ENCODE results near the gene KCNIP3. TPM values are rescaled to one million over a fixed set of nuclear protein-coding genes. Genes with fewer than 3 reads are reported as not detected.

KCNIP3 gene
- polyA plus RNA-seq, 1 of the 3 experiments (the other 2 are of a cell fraction): 0.97 TPM

GRCh38 chr2:95278637-95279225 is 18.4 kb upstream of the KCNIP3 start:
- DNase-seq: no peak
- no peaks in the 10 kb centered on the region for H3K27me3 ChIP-seq (ENCODE audit: insufficient read depth)
- H2AFZ ChIP-seq (ENCODE audit: low read depth): no peak overlapping the region
- no peak overlapping the region for H3K27ac ChIP-seq (ENCODE audit: low read depth in 2 of 2, low read length in 1 of 2)
- no peaks in the 10 kb centered on the region for H3K79me2 ChIP-seq (ENCODE audit: insufficient read depth)
- ChIA-PET CTCF (interaction anchor here (1.3 to 1.5 kb wide), 2 partner anchors 17 to 47 kb away, joined by 3 to 4 read pairs; no protein-coding TSS in a partner anchor), POLR2A (no interaction called here)
- H3K4me3 ChIP-seq (ENCODE audit: low read depth in 2 of 2, low read length in 1 of 2): no peak overlapping the region
- no peaks in the 10 kb centered on the region for H3K9me3 ChIP-seq
- H4K20me1 ChIP-seq (ENCODE audit: insufficient read depth): no peaks in the 10 kb centered on the region
- TF ChIP-seq, protein P1, sequence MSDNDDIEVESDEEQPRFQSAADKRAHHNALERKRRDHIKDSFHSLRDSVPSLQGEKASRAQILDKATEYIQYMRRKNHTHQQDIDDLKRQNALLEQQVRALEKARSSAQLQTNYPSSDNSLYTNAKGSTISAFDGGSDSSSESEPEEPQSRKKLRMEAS (IDR thresholded peaks at IDR 0.05; ENCODE audit: low read depth): no peak
- TF ChIP-seq TCF12 (IDR thresholded peaks at IDR 0.05) (no peak), JUND (IDR thresholded peaks at IDR 0.05) (no peak), RFX5 (IDR thresholded peaks at IDR 0.05; ENCODE audit: low read length) (no peak), RAD21 (IDR thresholded peaks at IDR 0.05; ENCODE audit: low read length) (no peak), SMC3 (IDR thresholded peaks at IDR 0.05; ENCODE audit: low read depth, low read length) (no peak), YY1 (IDR thresholded peaks at IDR 0.05; ENCODE audit: low read depth) (no peak), MXI1 (IDR thresholded peaks at IDR 0.05; ENCODE audit: low read depth, low read length) (no peak), EP300 (IDR thresholded peaks at IDR 0.05; ENCODE audit: borderline replicate concordance in 1 of 2, low read depth in 1 of 2, low read length in 1 of 2) (no peak), EZH2phosphoT487 (IDR thresholded peaks at IDR 0.05; ENCODE audit: borderline replicate concordance, low read depth) (no peak)
- no peaks in the 10 kb centered on the region for H3K4me1 ChIP-seq (ENCODE audit: control insufficient read depth in 1 of 2, insufficient read depth in 2 of 2, low read depth in 1 of 2, low read length in 1 of 2)
- no peak overlapping the region for H3K4me2 ChIP-seq
- WGBS (ENCODE audit: low lambda C conversion rate): 70% methylated on average over 5 of the region's 12 CpGs
- no peaks in the 10 kb centered on the region for H3K9me2 ChIP-seq
- H3F3A ChIP-seq (replicated peaks; ENCODE audit: insufficient read depth): no peaks in the 10 kb centered on the region
- no peak overlapping the region for H3K9ac ChIP-seq
- H3K36me3 ChIP-seq (replicated peaks in 1 of 2; ENCODE audit: control insufficient read depth in 1 of 2, insufficient read depth in 2 of 2, low read length in 1 of 2): no peaks in the 10 kb centered on the region

- Histone ChIP-seq H3K27me3 (ENCODE audit: insufficient read depth) (no peaks in the 10 kb centered on the region), H2AFZ (ENCODE audit: low read depth) (no peak overlapping the region), H3K9ac (no peak overlapping the region), H3K79me2 (ENCODE audit: insufficient read depth) (no peaks in the 10 kb centered on the region), H3K4me2 (no peak overlapping the region), H3K4me1 (ENCODE audit: control insufficient read depth in 1 of 2, insufficient read depth in 2 of 2, low read depth in 1 of 2, low read length in 1 of 2) (no peaks in the 10 kb centered on the region), H3K9me3 (no peaks in the 10 kb centered on the region), H3K9me2 (no peaks in the 10 kb centered on the region), H3F3A (replicated peaks; ENCODE audit: insufficient read depth) (no peaks in the 10 kb centered on the region), H3K4me3 (ENCODE audit: low read depth in 2 of 2, low read length in 1 of 2) (no peak overlapping the region), H4K20me1 (ENCODE audit: insufficient read depth) (no peaks in the 10 kb centered on the region), H3K27ac (ENCODE audit: low read depth in 2 of 2, low read length in 1 of 2) (no peak overlapping the region), H3K36me3 (replicated peaks in 1 of 2; ENCODE audit: control insufficient read depth in 1 of 2, insufficient read depth in 2 of 2, low read length in 1 of 2) (no peaks in the 10 kb centered on the region)
- DNase-seq: no peak
- no peak for TF ChIP-seq EZH2phosphoT487 (IDR thresholded peaks at IDR 0.05; ENCODE audit: borderline replicate concordance, low read depth)
- 75% methylated on average over 11 of the region's 19 CpGs for WGBS (ENCODE audit: low lambda C conversion rate)
- ChIA-PET POLR2A (no interaction called here), CTCF (interaction anchor here (1.3 kb wide), 1 partner anchor 48 kb away, joined by 4 read pairs; no protein-coding TSS in a partner anchor)
These were observed 17.6 kb upstream of the KCNIP3 start for GRCh38 chr2:95279435-95280035.

DNA sequence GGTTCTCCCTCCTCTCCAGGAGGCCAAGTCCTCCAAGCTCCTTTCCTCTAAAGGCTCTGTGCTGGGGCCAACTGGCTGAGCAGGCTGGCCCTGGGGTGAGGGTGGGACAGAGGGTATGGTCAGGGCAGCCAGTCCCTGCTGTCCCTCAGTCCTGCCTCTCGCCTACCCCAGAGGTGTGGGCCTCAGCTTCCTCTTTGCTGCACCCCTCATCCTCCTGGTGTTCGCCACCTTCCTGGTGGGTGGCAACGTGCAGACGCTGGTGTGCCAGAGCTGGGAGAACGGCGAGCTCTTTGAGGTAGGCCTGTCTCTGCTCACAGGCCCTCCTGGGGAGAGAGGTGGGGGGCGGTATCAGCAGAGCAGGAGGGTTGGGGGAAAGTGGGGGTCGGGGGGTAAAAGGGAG is 16.1 kb upstream of the KCNIP3 start:
- Histone ChIP-seq H2AFZ (ENCODE audit: low read depth) (no peak overlapping the region), H3K9me2 (no peaks in the 10 kb centered on the region), H3F3A (replicated peaks; ENCODE audit: insufficient read depth) (no peaks in the 10 kb centered on the region), H3K4me3 (ENCODE audit: low read depth in 2 of 2, low read length in 1 of 2) (no peak overlapping the region), H3K9ac (no peak overlapping the region), H3K27ac (ENCODE audit: low read depth in 2 of 2, low read length in 1 of 2) (no peak overlapping the region), H3K27me3 (ENCODE audit: insufficient read depth) (no peaks in the 10 kb centered on the region), H3K9me3 (no peaks in the 10 kb centered on the region), H3K4me2 (no peak overlapping the region), H3K79me2 (ENCODE audit: insufficient read depth) (no peaks in the 10 kb centered on the region), H3K36me3 (replicated peaks in 1 of 2; ENCODE audit: control insufficient read depth in 1 of 2, insufficient read depth in 2 of 2, low read length in 1 of 2) (no peaks in the 10 kb centered on the region), H4K20me1 (ENCODE audit: insufficient read depth) (no peaks in the 10 kb centered on the region), H3K4me1 (ENCODE audit: control insufficient read depth in 1 of 2, insufficient read depth in 2 of 2, low read depth in 1 of 2, low read length in 1 of 2) (no peaks in the 10 kb centered on the region)
- no peak for DNase-seq
- CTCF ChIA-PET: interaction anchor here (1.4 kb wide), 1 partner anchor 50 kb away, joined by 4 read pairs; no protein-coding TSS in a partner anchor
- POLR2A ChIA-PET: no interaction called here
- 61% methylated on average over 8 of the region's 8 CpGs for WGBS (ENCODE audit: low lambda C conversion rate)
- no peak for TF ChIP-seq SIN3A (IDR thresholded peaks at IDR 0.05; ENCODE audit: borderline replicate concordance, low read depth, low read length)
- TF ChIP-seq MXI1 (IDR thresholded peaks at IDR 0.05; ENCODE audit: low read depth, low read length): no peak
- TF ChIP-seq ZBTB33 (IDR thresholded peaks at IDR 0.05; ENCODE audit: borderline replicate concordance, low read depth): no peak
- TF ChIP-seq FOSL2 (IDR thresholded peaks at IDR 0.05; ENCODE audit: borderline replicate concordance, low read depth): no peak
- TF ChIP-seq CHD2 (IDR thresholded peaks at IDR 0.05; ENCODE audit: low read length, partially characterized antibody): no peak
- TF ChIP-seq RAD21 (IDR thresholded peaks at IDR 0.05; ENCODE audit: low read length): no peak
- no peak for TF ChIP-seq NRF1 (IDR thresholded peaks at IDR 0.05; ENCODE audit: low read depth, low read length)
- TF ChIP-seq USF1 (IDR thresholded peaks at IDR 0.05; ENCODE audit: borderline replicate concordance, low read depth): no peak
- no peak for TF ChIP-seq RCOR1 (IDR thresholded peaks at IDR 0.05; ENCODE audit: low read length)
- no peak for TF ChIP-seq POLR2AphosphoS5 (IDR thresholded peaks at IDR 0.05; ENCODE audit: low read depth, low read length)
